ENCODE results near the gene CLSTN2.

DNA sequence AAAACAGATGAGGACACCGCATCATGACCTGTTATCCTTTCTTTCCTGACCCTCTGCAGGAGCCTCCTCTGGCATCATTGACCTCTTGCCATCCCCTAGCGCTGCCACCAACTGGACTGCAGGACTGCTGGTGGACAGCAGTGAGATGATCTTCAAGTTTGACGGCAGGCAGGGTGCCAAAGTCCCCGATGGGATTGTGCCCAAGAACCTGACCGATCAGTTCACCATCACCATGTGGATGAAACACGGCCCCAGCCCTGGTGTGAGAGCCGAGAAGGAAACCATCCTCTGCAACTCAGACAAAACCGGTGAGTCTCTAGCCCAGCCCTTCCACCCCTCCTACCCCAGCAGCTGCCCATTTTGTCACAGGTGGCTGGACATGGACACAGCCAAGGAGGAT is 524.5 kb downstream of the CLSTN2 start:
- no peak for TF ChIP-seq POLR2AphosphoS5 (IDR thresholded peaks at IDR 0.05)
- no peak for TF ChIP-seq POLR2A (IDR thresholded peaks at IDR 0.05; ENCODE audit: low read depth)
- TF ChIP-seq, protein P1, sequence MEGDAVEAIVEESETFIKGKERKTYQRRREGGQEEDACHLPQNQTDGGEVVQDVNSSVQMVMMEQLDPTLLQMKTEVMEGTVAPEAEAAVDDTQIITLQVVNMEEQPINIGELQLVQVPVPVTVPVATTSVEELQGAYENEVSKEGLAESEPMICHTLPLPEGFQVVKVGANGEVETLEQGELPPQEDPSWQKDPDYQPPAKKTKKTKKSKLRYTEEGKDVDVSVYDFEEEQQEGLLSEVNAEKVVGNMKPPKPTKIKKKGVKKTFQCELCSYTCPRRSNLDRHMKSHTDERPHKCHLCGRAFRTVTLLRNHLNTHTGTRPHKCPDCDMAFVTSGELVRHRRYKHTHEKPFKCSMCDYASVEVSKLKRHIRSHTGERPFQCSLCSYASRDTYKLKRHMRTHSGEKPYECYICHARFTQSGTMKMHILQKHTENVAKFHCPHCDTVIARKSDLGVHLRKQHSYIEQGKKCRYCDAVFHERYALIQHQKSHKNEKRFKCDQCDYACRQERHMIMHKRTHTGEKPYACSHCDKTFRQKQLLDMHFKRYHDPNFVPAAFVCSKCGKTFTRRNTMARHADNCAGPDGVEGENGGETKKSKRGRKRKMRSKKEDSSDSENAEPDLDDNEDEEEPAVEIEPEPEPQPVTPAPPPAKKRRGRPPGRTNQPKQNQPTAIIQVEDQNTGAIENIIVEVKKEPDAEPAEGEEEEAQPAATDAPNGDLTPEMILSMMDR (IDR thresholded peaks at IDR 0.05): no peak

Data from esophagus muscularis mucosa (tissue), 3 donors.